GM18951 (cell line): ENCODE measurements around the gene APBA1.
"Not testable (repeated sequence)": the region's sequence is repeated elsewhere in the genome, so short reads cannot be mapped to it uniquely, and the experiment has no call there.

Experiments used
- POLR2A ChIP-seq: IDR thresholded peaks from 4 replicates; pipeline ENCODE4 v1.6.1; 2011; ENCODE audit warnings: mild to moderate bottlenecking; ENCODE audit not compliant: insufficient read length, insufficient read depth; ENCODE audit errors: extremely low read depth
- in situ Hi-C: fragments of 300-500 bp; cut with MboI; formaldehyde crosslinking; loops from one replicate; pipeline ENCODE4 v1.12.0; 2022; ENCODE audit warnings: low sequenced_read_pairs, mixed read lengths, inconsistent platforms; ENCODE audit not compliant: unreplicated experiment

The APBA1 gene

DNA sequence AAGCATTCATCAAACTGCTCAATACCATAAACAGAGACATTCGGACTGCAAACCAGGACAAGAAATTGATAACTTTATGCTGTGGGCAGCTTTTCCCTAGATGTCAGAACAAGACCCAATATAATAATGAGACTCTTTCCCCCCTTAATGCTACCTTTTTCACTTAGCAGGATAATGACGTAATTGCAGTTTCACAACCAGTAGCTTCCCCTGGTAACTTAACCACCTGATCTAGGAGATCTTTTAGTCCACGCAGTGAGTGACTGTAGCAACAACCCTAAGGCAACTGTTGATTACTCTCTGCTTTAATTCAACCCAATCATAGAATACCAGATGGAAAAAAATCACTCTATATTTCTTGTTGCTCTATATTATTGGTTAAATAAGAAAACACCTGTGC is 56.3 kb downstream of the APBA1 start:
- in situ Hi-C loops = no loop called here
- no peak for TF ChIP-seq POLR2A

DNA sequence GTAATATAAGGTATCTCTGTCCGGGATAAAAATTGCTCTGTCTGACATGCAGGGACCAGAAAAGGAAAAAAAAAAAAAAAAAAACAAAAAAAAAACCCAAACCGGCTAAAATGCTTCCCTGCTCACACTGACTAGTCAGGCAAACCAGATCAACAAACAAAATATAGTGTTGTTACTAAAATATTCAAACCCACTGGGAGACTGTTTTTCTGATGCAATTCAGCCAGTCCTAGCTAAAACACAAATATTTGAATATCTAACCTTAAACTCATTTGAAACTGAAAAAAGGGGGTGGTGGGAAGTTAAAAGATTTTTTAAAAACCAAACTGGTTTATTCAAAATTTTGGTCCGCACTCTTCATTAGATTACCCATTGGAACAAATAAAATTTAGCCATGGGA is 61.0 kb downstream of the APBA1 start:
- in situ Hi-C loops = no loop called here
- no peak for TF ChIP-seq POLR2A

DNA sequence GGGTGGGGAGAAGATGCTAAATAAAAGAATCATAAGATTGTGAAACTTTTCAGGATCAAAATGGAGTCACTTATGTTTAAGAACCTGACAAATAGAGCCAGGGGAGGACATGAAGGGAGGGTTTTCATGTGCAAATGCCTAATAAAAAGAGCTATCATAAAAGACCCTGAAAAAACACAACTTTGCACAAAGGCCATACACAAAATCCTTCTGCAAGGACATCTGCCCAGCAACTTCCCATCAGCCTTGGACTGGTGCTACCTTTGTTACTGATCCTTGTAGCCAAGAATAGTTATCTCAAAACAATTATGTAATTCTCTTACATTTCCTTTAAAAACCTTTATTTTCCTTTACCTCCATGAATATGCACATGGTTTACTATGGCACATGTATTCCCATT is 63.0 kb downstream of the APBA1 start:
- in situ Hi-C loops = no loop called here
- TF ChIP-seq POLR2A = no peak

DNA sequence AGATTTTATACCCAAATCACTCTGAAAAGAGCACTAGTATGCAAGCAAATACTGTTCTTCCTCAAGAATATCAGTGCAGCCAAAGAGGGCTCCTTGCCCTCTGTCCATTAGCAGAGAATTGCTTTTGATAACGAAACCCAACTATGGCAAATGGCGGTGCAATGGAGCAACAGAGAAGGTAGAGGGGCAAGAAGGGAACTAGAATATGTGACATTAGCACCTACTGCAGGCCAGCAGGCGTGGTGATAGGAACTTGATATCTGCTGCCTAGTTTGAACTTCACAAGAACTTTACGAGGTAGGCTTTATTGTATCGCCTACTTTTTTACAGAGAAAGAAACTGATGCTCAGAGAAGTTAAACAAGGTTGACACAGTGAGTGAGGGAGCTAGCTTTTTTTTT is 66.1 kb downstream of the APBA1 start:
- in situ Hi-C loops = no loop called here
- no peak for TF ChIP-seq POLR2A

DNA sequence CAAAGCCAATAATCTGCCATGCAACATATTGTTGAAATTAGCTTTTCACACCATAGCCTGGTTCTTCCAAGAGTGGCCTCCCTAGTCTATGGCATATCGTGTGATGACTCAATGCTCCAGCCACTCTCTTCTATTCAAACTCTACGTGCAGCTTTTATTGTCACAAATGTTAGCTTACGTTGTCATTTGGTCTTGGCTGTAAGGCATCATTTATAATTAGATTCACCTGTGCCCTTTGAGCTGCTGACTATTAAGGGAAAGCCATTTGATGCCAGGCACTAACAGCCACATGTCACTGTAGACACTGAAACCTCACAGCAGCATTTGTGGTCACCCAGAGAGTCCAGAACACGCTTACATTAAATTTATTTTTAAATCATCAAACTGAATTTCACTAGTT is 66.8 kb downstream of the APBA1 start:
- no peak for TF ChIP-seq POLR2A
- in situ Hi-C loops = no loop called here

DNA sequence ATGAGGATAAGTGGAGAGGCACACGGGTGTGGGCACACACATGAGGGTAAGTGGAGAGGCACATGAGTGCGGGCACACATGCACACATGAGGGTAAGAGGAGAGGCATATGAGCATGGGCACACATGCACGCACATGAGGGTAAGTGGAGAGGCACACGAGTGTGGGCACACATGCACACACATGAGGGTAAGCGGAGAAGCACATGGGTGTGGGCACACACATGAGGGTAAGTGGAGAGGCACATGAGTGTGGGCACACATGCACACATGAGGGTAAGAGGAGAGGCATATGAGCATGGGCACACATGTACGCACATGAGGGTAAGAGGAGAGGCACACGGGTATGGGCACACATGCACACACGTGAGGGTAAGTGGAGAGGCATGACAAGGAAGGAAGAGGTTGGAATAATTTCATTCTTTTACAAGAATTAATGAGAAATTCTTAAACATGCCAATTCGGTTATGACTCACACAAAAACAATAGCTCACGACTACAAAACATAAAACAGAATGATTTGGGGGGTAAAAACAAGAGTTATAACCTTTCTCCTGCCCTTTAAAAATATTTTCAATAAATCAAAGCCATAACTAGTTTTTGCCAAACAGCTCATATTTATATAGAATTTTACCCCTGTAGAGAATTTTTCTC is 67.5 kb downstream of the APBA1 start:
- in situ Hi-C loops = no loop called here

DNA sequence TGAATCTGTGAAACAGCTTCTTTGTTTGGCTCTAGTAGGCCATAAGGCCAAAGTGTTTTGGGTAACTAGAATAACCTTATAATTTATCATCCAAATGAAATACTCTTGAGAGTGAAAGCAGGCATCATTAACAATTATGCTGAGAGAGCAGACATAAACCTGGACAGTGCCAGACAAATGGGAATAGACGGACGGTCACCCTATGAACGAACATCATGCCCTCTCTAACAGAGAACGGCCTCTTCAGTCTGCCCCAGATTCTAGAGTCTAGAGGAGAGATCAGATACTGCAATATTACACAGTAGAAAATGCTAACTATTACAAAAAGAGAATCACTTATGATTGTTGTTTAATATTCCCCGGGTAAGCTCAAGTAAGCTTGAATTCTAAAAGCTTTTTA is 68.5 kb downstream of the APBA1 start:
- in situ Hi-C loops = no loop called here
- no peak for TF ChIP-seq POLR2A

More for the DNA sequence above, 67.5 kb downstream of the APBA1 start:
- no peak for TF ChIP-seq POLR2A

DNA sequence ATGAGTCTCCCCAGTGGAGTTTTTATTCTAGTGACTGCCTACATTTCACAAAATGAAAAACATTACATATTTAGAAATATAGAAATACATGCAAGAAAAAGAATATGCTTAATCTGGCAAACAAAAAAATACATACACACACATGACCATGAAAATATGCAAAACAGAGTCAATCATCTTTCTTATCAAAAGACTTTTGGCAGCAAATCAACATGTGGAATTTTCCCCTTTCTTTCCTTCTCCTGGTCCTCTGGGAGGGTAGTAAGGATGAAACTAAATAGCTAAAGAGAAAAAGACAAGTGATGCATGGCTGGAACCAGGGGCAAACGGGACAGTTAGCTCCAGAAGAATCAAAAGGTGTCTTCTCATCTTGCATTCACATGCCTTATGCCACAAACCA is 69.4 kb downstream of the APBA1 start:
- in situ Hi-C loops = no loop called here

DNA sequence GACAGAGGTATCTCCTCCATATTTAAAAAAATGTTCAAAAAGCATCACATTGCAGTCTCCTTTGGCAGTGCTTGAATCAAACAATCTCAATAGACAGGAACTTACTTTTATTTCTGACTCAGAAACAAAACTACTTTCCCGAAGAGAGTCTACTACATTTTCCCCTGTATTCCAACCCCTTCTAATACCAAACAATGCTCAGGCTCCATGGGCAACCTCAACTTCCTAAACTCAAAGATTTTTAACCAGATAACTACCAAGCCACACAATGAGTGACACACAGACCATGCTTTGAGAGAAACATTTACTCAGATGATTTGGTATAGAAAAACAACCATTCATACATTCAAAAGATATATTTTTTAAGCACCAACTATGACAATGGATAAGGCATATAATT is 70.5 kb downstream of the APBA1 start:
- in situ Hi-C loops = no loop called here

More for the DNA sequence above, 69.4 kb downstream of the APBA1 start:
- no peak for TF ChIP-seq POLR2A

DNA sequence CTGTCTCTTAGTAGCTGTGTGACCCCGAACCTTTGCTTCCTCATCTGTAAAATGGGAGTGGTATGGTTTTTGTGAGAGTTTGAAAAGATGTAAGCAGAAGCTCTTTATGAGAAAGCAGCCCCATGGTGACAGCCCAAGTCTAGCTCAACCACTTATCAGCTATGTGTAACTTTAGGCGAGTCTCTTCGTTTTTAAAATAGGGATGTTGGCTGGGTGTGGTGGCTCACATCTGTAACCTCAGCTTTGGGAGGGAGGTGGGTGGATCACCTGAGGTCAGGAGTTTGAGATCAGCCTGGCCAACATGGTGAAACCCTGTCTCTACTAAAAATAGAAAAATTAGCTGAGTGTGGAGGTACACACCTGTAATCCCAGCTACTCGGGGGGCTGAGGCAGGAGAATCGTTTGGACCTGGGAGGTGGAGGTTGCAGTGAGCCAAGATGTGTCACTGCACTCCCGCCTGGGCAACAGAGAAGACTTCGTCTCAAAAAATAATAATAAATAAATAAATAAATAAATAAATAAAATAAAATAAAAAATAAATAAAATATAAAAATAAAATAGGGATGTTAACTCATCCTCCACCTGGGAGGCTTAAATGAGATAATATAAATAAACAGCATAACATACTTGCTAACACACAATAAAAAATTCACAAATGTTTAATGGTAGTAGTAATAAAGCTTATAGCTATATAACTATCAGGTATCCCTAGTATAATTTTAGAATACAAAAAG is 71.7 kb downstream of the APBA1 start:
- in situ Hi-C loops = no loop called here

More for the DNA sequence above, 70.5 kb downstream of the APBA1 start:
- no peak for TF ChIP-seq POLR2A

DNA sequence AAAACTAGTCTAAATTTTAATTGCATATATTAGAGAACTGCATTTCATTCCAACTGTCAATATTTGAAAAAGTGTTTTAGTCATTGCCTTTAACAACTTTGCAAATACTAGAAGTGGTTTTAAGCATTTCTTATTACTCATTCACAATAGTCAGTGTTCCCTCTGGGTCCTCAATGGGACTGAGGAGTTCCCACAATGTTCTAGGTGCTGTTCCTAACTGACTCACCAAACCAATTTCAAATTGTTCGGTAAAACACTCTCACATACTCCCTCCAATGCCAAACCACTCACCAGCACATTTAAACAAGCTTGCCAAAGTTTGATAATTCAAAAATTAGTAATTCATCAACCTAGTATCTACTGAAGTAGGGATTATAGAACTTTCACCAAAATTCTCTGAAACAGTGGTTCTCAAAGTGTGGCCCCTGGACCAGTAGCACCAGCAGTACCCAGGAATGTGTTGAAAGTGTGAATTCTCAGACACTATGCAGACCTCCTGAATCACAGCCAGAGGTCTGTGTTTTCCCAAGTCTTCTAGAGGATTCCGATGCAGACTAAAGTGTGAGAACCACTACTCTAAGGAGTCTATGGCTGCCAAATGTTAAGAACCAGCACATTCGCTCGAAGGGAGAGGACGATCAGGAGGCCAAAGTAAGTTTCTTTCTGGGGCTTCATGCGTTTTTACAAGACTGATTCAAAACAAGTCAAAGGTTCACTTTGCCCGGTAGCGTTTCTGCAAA is 72.8 kb downstream of the APBA1 start:
- TF ChIP-seq POLR2A = no peak
- in situ Hi-C loops = no loop called here

More for the DNA sequence above, 71.7 kb downstream of the APBA1 start:
- no peak for TF ChIP-seq POLR2A

DNA sequence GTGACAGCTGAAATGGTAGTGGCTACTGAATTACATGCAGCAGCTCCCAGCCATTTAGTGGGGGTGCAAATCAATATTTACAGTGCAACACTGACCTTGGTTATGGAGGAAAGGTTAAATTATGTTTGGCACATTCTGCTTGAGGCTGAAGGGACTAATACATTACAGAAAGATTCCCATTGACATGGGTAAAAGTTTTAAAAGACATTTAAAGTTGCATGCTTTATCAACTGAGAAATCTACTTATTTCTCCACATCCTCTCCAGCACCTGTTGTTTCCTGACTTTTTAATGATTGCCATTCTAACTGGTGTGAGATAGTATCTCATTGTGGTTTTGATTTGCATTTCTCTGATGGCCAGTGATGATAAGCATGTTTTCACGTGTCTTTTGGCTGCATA is 75.3 kb downstream of the APBA1 start:
- in situ Hi-C loops = not testable (repeated sequence)

DNA sequence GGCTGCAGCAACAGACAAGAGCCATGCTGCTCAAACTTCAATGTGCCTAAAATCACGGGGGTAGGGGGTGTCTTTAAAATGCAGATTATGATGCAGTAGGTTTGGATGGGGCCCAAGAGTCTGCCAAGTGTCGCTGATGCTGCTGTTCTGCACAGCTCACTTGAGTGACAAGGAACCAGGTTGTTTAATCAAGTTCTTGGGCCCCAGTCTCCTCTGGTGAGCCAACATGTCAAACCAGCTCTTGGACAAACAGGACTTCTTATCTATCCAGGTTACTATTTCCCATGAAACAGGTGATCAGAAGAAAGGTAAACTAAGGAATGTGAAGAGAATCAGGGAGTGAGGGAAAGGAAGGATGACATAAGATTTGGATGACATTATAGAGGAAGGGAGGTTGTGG is 78.0 kb downstream of the APBA1 start:
- in situ Hi-C loops = no loop called here
- TF ChIP-seq POLR2A = no peak

DNA sequence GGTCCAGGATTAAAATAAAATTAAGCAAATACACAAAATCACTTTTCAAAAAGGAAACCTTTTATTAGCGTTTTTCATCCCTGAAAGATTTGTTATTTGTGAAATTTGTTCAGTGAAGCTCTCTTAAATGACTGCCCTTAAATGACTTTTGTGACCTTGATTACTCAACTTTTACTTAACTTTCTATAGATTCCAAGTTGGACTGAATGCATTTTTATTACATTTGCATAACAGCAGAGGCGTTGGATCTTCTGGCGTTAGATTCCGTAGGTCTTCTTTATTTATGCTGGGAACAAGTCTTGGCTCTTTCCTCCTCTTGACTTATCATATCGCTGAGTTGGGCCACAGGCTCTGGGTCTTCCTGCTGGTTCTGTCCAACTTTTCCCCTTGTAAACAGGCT is 78.4 kb downstream of the APBA1 start:
- in situ Hi-C loops = no loop called here
- TF ChIP-seq POLR2A = no peak
